Caco-2 (cell line): ENCODE results near the gene CNIH3. TPM values are rescaled to one million over a fixed set of nuclear protein-coding genes. Genes with fewer than 3 reads are reported as not detected.

Source experiments
- BruUV-seq: library from RNA; stranded (reverse); fragments of 400-500 nt; replicated peaks from 2 replicates; lab custom pipeline; 2021; lab: Mats Ljungman, UMichigan
- CTCF ChIA-PET: fragments of 300-600 bp; sonication (Branson Sonifier 250); formaldehyde crosslinking; loops from one replicate; lab custom pipeline; 2022; ENCODE audit warnings: antibody characterized with exemption; lab: Charles Lee
- POLR2A ChIA-PET: fragments of 300-600 bp; sonication (Branson Sonifier 250); formaldehyde crosslinking; loops from one replicate; lab custom pipeline; 2022; ENCODE audit warnings: antibody characterized with exemption; lab: Charles Lee
- DNase-seq, 2 experiments: peaks; one replicate each; pipeline versions ENCODE4 v3.0.0 to v3.0.0-alpha.2; 2020 to 2022
- H3K27me3 ChIP-seq: replicated peaks from 2 replicates; pipeline ENCODE4 v1.6.0; 2011; ENCODE audit warnings: low read length; ENCODE audit not compliant: control insufficient read depth, insufficient read depth
- H3K36me3 ChIP-seq: 2 replicates; pipeline ENCODE4 v1.5.1; 2011; ENCODE audit warnings: low read length; ENCODE audit not compliant: control insufficient read depth, insufficient read depth
- H3K4me1 ChIP-seq: fragments of 250-450 bp; sonication (Bioruptor Pico); 2 replicates; pipeline ENCODE4 v1.5.1; 2020; ENCODE audit warnings: mild to moderate bottlenecking
- H3K4me3 ChIP-seq: 2 replicates; pipeline ENCODE4 v1.5.1; 2011; ENCODE audit warnings: low read depth, mild to moderate bottlenecking, control low read depth, low read length
- H3K9me3 ChIP-seq: fragments of 250-450 bp; sonication (Bioruptor Pico); 2 replicates; pipeline ENCODE4 v1.5.1; 2020; ENCODE audit warnings: mild to moderate bottlenecking, moderate library complexity
- H3K27ac Mint-ChIP-seq: one replicate; pipeline ENCODE4 v1.8.0; 2022; ENCODE audit warnings: mixed read lengths; ENCODE audit not compliant: unreplicated experiment
- H3K27me3 Mint-ChIP-seq: one replicate; pipeline ENCODE4 v1.8.0; 2022; ENCODE audit warnings: mixed read lengths; ENCODE audit not compliant: insufficient read depth, unreplicated experiment
- H3K36me3 Mint-ChIP-seq: one replicate; pipeline ENCODE4 v1.8.0; 2022; ENCODE audit warnings: mild to moderate bottlenecking, mixed read lengths; ENCODE audit not compliant: insufficient read depth, unreplicated experiment
- H3K4me1 Mint-ChIP-seq: one replicate; pipeline ENCODE4 v1.8.0; 2022; ENCODE audit warnings: low read depth, mixed read lengths; ENCODE audit not compliant: unreplicated experiment
- H3K4me3 Mint-ChIP-seq: one replicate; pipeline ENCODE4 v1.8.0; 2022; ENCODE audit warnings: mild to moderate bottlenecking, moderate library complexity, mixed read lengths; ENCODE audit not compliant: unreplicated experiment
- H3K9me3 Mint-ChIP-seq: one replicate; pipeline ENCODE4 v1.8.0; 2022; ENCODE audit warnings: mixed read lengths; ENCODE audit not compliant: unreplicated experiment
- CTCF ChIP-seq, 2 experiments: fragments of 200-600 bp in 1 of 2; IDR thresholded peaks; 1 replicate in 1 of 2; 2 replicates in 1 of 2; pipeline versions ENCODE4 v1.5.1 to v1.8.0; 2011 to 2022; ENCODE audit warnings: antibody characterized with exemption in 1 of 2, control low read depth in 1 of 2, inconsistent platforms in 1 of 2, low read depth in 1 of 2, low read length in 1 of 2, mild to moderate bottlenecking in 1 of 2, moderate library complexity in 1 of 2; ENCODE audit not compliant: insufficient read depth in 1 of 2, severe bottlenecking in 1 of 2, unreplicated experiment in 1 of 2
- intact Hi-C: fragments of 100-400 bp; cut with micrococcal nuclease; formaldehyde crosslinking; loops from one replicate; pipeline ENCODE4 v1.10.0; 2022; ENCODE audit not compliant: unreplicated experiment
- total RNA-seq: library from RNA; stranded (reverse); gene quantifications from 2 replicates; pipeline ENCODE4 v1.2.3, GENCODE V29; 2022

CNIH3 gene
- total RNA-seq, 1 experiment from 2014 or later = 2.2 TPM

- Histone ChIP-seq H3K4me1 (no peaks in the 10 kb centered on the region), H3K27me3 (no peaks in the 10 kb centered on the region), H3K36me3 (no peaks in the 10 kb centered on the region), H3K4me3 (no peak overlapping the region), H3K9me3 (no peaks in the 10 kb centered on the region)
- no TSS peak for BruUV-seq
- ChIA-PET POLR2A (no interaction called here), CTCF (interaction anchor here (0.6 to 0.9 kb wide), 2 partner anchors 24 to 186 kb away, joined by 3 to 4 read pairs; no protein-coding TSS in a partner anchor)
- Mint-ChIP-seq H3K27ac (no peak overlapping the region), H3K36me3 (no peaks in the 10 kb centered on the region), H3K9me3 (no peaks in the 10 kb centered on the region), H3K4me1 (peaks cover 6% of the 10 kb centered on the region), H3K4me3 (no peak overlapping the region), H3K27me3 (no peaks in the 10 kb centered on the region)
- no peak for TF ChIP-seq CTCF (IDR thresholded peaks at IDR 0.05; ENCODE audit: insufficient read depth in 1 of 2, low read depth in 1 of 2, low read length in 1 of 2, severe bottlenecking in 1 of 2, unreplicated experiment in 1 of 2)
- intact Hi-C loops = no loop called here
- no peak for DNase-seq
Measured at GRCh38 chr1:224736619-224737352, 120.7 kb downstream of the CNIH3 start.

- peaks cover 6% of the 10 kb centered on the region for H3K4me1 Mint-ChIP-seq
- H3K27me3 Mint-ChIP-seq = no peaks in the 10 kb centered on the region
- Histone ChIP-seq H3K9me3 (no peaks in the 10 kb centered on the region), H3K4me1 (no peaks in the 10 kb centered on the region), H3K36me3 (no peaks in the 10 kb centered on the region), H3K4me3 (no peak overlapping the region), H3K27me3 (no peaks in the 10 kb centered on the region)
- no TSS peak for BruUV-seq
- intact Hi-C loops = no loop called here
- POLR2A ChIA-PET = no interaction called here
- H3K4me3 Mint-ChIP-seq = no peak overlapping the region
- CTCF ChIA-PET = no interaction called here
- H3K27ac Mint-ChIP-seq = no peak overlapping the region
- no peaks in the 10 kb centered on the region for H3K36me3 Mint-ChIP-seq
- H3K9me3 Mint-ChIP-seq = no peaks in the 10 kb centered on the region
- DNase-seq = no peak
- no peak for TF ChIP-seq CTCF (IDR thresholded peaks at IDR 0.05; ENCODE audit: insufficient read depth in 1 of 2, low read depth in 1 of 2, low read length in 1 of 2, severe bottlenecking in 1 of 2, unreplicated experiment in 1 of 2)
Measured at GRCh38 chr1:224737353-224737727, 121.2 kb downstream of the CNIH3 start.

- Mint-ChIP-seq H3K9me3 (no peaks in the 10 kb centered on the region), H3K4me1 (no peaks in the 10 kb centered on the region), H3K27ac (no peak overlapping the region), H3K4me3 (no peak overlapping the region), H3K27me3 (no peaks in the 10 kb centered on the region), H3K36me3 (no peaks in the 10 kb centered on the region)
- BruUV-seq = no TSS peak
- DNase-seq = no peak
- Histone ChIP-seq H3K4me3 (no peak overlapping the region), H3K4me1 (no peaks in the 10 kb centered on the region), H3K9me3 (no peaks in the 10 kb centered on the region), H3K27me3 (no peaks in the 10 kb centered on the region), H3K36me3 (no peaks in the 10 kb centered on the region)
- intact Hi-C loops = no loop called here
- no peak for TF ChIP-seq CTCF (IDR thresholded peaks at IDR 0.05; ENCODE audit: insufficient read depth in 1 of 2, low read depth in 1 of 2, low read length in 1 of 2, severe bottlenecking in 1 of 2, unreplicated experiment in 1 of 2)
- POLR2A ChIA-PET = interaction anchor here (0.6 kb wide), 1 partner anchor 705 kb away, joined by 9 read pairs; no protein-coding TSS in a partner anchor
- CTCF ChIA-PET = no interaction called here
Measured at GRCh38 chr1:224739303-224739996, 123.3 kb downstream of the CNIH3 start.
